ENCODE measurements around the gene SLC25A25.
"Not testable (repeated sequence)": the region's sequence is repeated elsewhere in the genome, so short reads cannot be mapped to it uniquely, and the experiment has no call there.

The SLC25A25 gene

GRCh38 chr9:128045409-128045808, 22.6 kb upstream of the SLC25A25 start:
- not testable (repeated sequence) for H3K4me2 ChIP-seq (ENCODE audit: low read length); H3K79me1 ChIP-seq (ENCODE audit: low read length); H3K56ac ChIP-seq (ENCODE audit: low read length); DNase-seq; H3K23ac ChIP-seq (ENCODE audit: low read length); H3K9ac ChIP-seq (ENCODE audit: low read length); H3K27me3 ChIP-seq (ENCODE audit: insufficient read depth, low read length, poor library complexity); H3K18ac ChIP-seq (ENCODE audit: low read length); H3K4me1 ChIP-seq (ENCODE audit: control insufficient read depth, low read depth, low read length); H2BK5ac ChIP-seq (ENCODE audit: low read length); H4K8ac ChIP-seq (ENCODE audit: low read depth, low read length); H2AK5ac ChIP-seq (ENCODE audit: low read length); H3K36me3 ChIP-seq (ENCODE audit: control insufficient read depth, insufficient read depth, low read length); H3K79me2 ChIP-seq (ENCODE audit: control insufficient read depth, insufficient read depth, low read length); H2BK120ac ChIP-seq (ENCODE audit: low read depth, low read length); H3K4me3 ChIP-seq (ENCODE audit: low read length); H2BK15ac ChIP-seq (replicated peaks; ENCODE audit: low read depth); H3K27ac ChIP-seq (ENCODE audit: low read depth, low read length); H3K4ac ChIP-seq (ENCODE audit: low read depth, low read length); H4K5ac ChIP-seq (ENCODE audit: low read length)
- no CpG with 5 or more reads among the region's 6 CpGs for WGBS (ENCODE audit: extremely low coverage, insufficient coverage, low lambda C conversion rate)

GRCh38 chr9:128045831-128046230, 22.2 kb upstream of the SLC25A25 start:
- Histone ChIP-seq H2AK5ac (ENCODE audit: low read length) (no peak overlapping the region), H3K4ac (ENCODE audit: low read depth, low read length) (no peak overlapping the region), H3K36me3 (ENCODE audit: control insufficient read depth, insufficient read depth, low read length) (no peaks in the 10 kb centered on the region), H4K8ac (ENCODE audit: low read depth, low read length) (no peak overlapping the region), H3K4me3 (ENCODE audit: low read length) (no peak overlapping the region), H4K5ac (ENCODE audit: low read length) (no peak overlapping the region), H3K9ac (ENCODE audit: low read length) (no peak overlapping the region), H3K18ac (ENCODE audit: low read length) (no peak overlapping the region), H2BK5ac (ENCODE audit: low read length) (no peak overlapping the region), H3K27ac (ENCODE audit: low read depth, low read length) (no peak overlapping the region), H2BK15ac (replicated peaks; ENCODE audit: low read depth) (no peak overlapping the region), H3K4me2 (ENCODE audit: low read length) (no peak overlapping the region), H2BK120ac (ENCODE audit: low read depth, low read length) (no peak overlapping the region), H3K27me3 (ENCODE audit: insufficient read depth, low read length, poor library complexity) (no peaks in the 10 kb centered on the region), H3K56ac (ENCODE audit: low read length) (no peak overlapping the region), H3K23ac (ENCODE audit: low read length) (no peak overlapping the region), H3K79me2 (ENCODE audit: control insufficient read depth, insufficient read depth, low read length) (no peaks in the 10 kb centered on the region), H3K4me1 (ENCODE audit: control insufficient read depth, low read depth, low read length) (no peaks in the 10 kb centered on the region), H3K79me1 (ENCODE audit: low read length) (no peaks in the 10 kb centered on the region)
- no CpG with 5 or more reads among the region's 1 CpG for WGBS (ENCODE audit: extremely low coverage, insufficient coverage, low lambda C conversion rate)
- DNase-seq: no peak

GRCh38 chr9:128047231-128047630, 20.8 kb upstream of the SLC25A25 start:
- Histone ChIP-seq H3K36me3 (ENCODE audit: control insufficient read depth, insufficient read depth, low read length) (no peaks in the 10 kb centered on the region), H3K27ac (ENCODE audit: low read depth, low read length) (no peak overlapping the region), H3K27me3 (ENCODE audit: insufficient read depth, low read length, poor library complexity) (no peaks in the 10 kb centered on the region), H3K9ac (ENCODE audit: low read length) (no peak overlapping the region), H3K56ac (ENCODE audit: low read length) (no peak overlapping the region), H2BK120ac (ENCODE audit: low read depth, low read length) (no peak overlapping the region), H3K79me2 (ENCODE audit: control insufficient read depth, insufficient read depth, low read length) (no peaks in the 10 kb centered on the region), H3K4ac (ENCODE audit: low read depth, low read length) (no peak overlapping the region), H3K18ac (ENCODE audit: low read length) (no peak overlapping the region), H3K23ac (ENCODE audit: low read length) (no peak overlapping the region), H2BK5ac (ENCODE audit: low read length) (no peak overlapping the region), H3K4me1 (ENCODE audit: control insufficient read depth, low read depth, low read length) (no peaks in the 10 kb centered on the region), H2BK15ac (replicated peaks; ENCODE audit: low read depth) (no peak overlapping the region), H3K4me2 (ENCODE audit: low read length) (no peak overlapping the region), H3K79me1 (ENCODE audit: low read length) (no peaks in the 10 kb centered on the region), H4K5ac (ENCODE audit: low read length) (no peak overlapping the region), H2AK5ac (ENCODE audit: low read length) (no peak overlapping the region), H3K4me3 (ENCODE audit: low read length) (no peak overlapping the region), H4K8ac (ENCODE audit: low read depth, low read length) (no peak overlapping the region)
- WGBS (ENCODE audit: extremely low coverage, insufficient coverage, low lambda C conversion rate): no CpG with 5 or more reads among the region's 6 CpGs
- no peak for DNase-seq

GRCh38 chr9:128048663-128049062, 19.4 kb upstream of the SLC25A25 start:
- no peak overlapping the region for H4K8ac ChIP-seq (ENCODE audit: low read depth, low read length)
- H3K4ac ChIP-seq (ENCODE audit: low read depth, low read length): no peak overlapping the region
- H2BK120ac ChIP-seq (ENCODE audit: low read depth, low read length): no peak overlapping the region
- no peaks in the 10 kb centered on the region for H3K79me1 ChIP-seq (ENCODE audit: low read length)
- H3K18ac ChIP-seq (ENCODE audit: low read length): no peak overlapping the region
- no peak overlapping the region for H3K4me3 ChIP-seq (ENCODE audit: low read length)
- H4K5ac ChIP-seq (ENCODE audit: low read length): no peak overlapping the region
- no peak for DNase-seq
- no peak overlapping the region for H2BK15ac ChIP-seq (replicated peaks; ENCODE audit: low read depth)
- H3K79me2 ChIP-seq (ENCODE audit: control insufficient read depth, insufficient read depth, low read length): no peaks in the 10 kb centered on the region
- H3K27me3 ChIP-seq (ENCODE audit: insufficient read depth, low read length, poor library complexity): no peaks in the 10 kb centered on the region
- H3K4me2 ChIP-seq (ENCODE audit: low read length): no peak overlapping the region
- H3K27ac ChIP-seq (ENCODE audit: low read depth, low read length): no peak overlapping the region
- no peak overlapping the region for H2BK5ac ChIP-seq (ENCODE audit: low read length)
- H3K23ac ChIP-seq (ENCODE audit: low read length): no peak overlapping the region
- no peaks in the 10 kb centered on the region for H3K36me3 ChIP-seq (ENCODE audit: control insufficient read depth, insufficient read depth, low read length)
- H3K4me1 ChIP-seq (ENCODE audit: control insufficient read depth, low read depth, low read length): no peaks in the 10 kb centered on the region
- H3K9ac ChIP-seq (ENCODE audit: low read length): no peak overlapping the region
- no peak overlapping the region for H3K56ac ChIP-seq (ENCODE audit: low read length)
- H2AK5ac ChIP-seq (ENCODE audit: low read length): no peak overlapping the region

GRCh38 chr9:128049843-128050242, 18.2 kb upstream of the SLC25A25 start:
- no peak overlapping the region for H3K56ac ChIP-seq (ENCODE audit: low read length)
- DNase-seq: peak; percentile 57
- no peaks in the 10 kb centered on the region for H3K4me1 ChIP-seq (ENCODE audit: control insufficient read depth, low read depth, low read length)
- H4K8ac ChIP-seq (ENCODE audit: low read depth, low read length): no peak overlapping the region
- H2BK5ac ChIP-seq (ENCODE audit: low read length): no peak overlapping the region
- no peak overlapping the region for H2BK120ac ChIP-seq (ENCODE audit: low read depth, low read length)
- no peaks in the 10 kb centered on the region for H3K36me3 ChIP-seq (ENCODE audit: control insufficient read depth, insufficient read depth, low read length)
- H2BK15ac ChIP-seq (replicated peaks; ENCODE audit: low read depth): no peak overlapping the region
- no peak overlapping the region for H2AK5ac ChIP-seq (ENCODE audit: low read length)
- H3K4ac ChIP-seq (ENCODE audit: low read depth, low read length): no peak overlapping the region
- no peaks in the 10 kb centered on the region for H3K27me3 ChIP-seq (ENCODE audit: insufficient read depth, low read length, poor library complexity)
- no peak overlapping the region for H3K4me2 ChIP-seq (ENCODE audit: low read length)
- no peak overlapping the region for H3K27ac ChIP-seq (ENCODE audit: low read depth, low read length)
- H4K5ac ChIP-seq (ENCODE audit: low read length): no peak overlapping the region
- WGBS (ENCODE audit: extremely low coverage, insufficient coverage, low lambda C conversion rate): no CpG with 5 or more reads among the region's 3 CpGs
- H3K79me2 ChIP-seq (ENCODE audit: control insufficient read depth, insufficient read depth, low read length): no peaks in the 10 kb centered on the region
- no peaks in the 10 kb centered on the region for H3K79me1 ChIP-seq (ENCODE audit: low read length)
- no peak overlapping the region for H3K4me3 ChIP-seq (ENCODE audit: low read length)
- H3K23ac ChIP-seq (ENCODE audit: low read length): no peak overlapping the region
- H3K9ac ChIP-seq (ENCODE audit: low read length): no peak overlapping the region
- H3K18ac ChIP-seq (ENCODE audit: low read length): no peak overlapping the region

- Histone ChIP-seq H2BK120ac (ENCODE audit: low read depth, low read length) (no peak overlapping the region), H3K27ac (ENCODE audit: low read depth, low read length) (no peak overlapping the region), H3K9ac (ENCODE audit: low read length) (no peak overlapping the region), H3K27me3 (ENCODE audit: insufficient read depth, low read length, poor library complexity) (no peaks in the 10 kb centered on the region), H4K5ac (ENCODE audit: low read length) (no peak overlapping the region), H3K36me3 (ENCODE audit: control insufficient read depth, insufficient read depth, low read length) (no peaks in the 10 kb centered on the region), H3K56ac (ENCODE audit: low read length) (no peak overlapping the region), H3K79me1 (ENCODE audit: low read length) (no peaks in the 10 kb centered on the region), H3K79me2 (ENCODE audit: control insufficient read depth, insufficient read depth, low read length) (no peaks in the 10 kb centered on the region), H3K4me3 (ENCODE audit: low read length) (no peak overlapping the region), H3K4ac (ENCODE audit: low read depth, low read length) (no peak overlapping the region), H3K4me2 (ENCODE audit: low read length) (no peak overlapping the region), H2AK5ac (ENCODE audit: low read length) (no peak overlapping the region), H3K18ac (ENCODE audit: low read length) (no peak overlapping the region), H2BK15ac (replicated peaks; ENCODE audit: low read depth) (no peak overlapping the region), H3K4me1 (ENCODE audit: control insufficient read depth, low read depth, low read length) (peaks cover 12% of the 10 kb centered on the region), H3K23ac (ENCODE audit: low read length) (no peak overlapping the region), H4K8ac (ENCODE audit: low read depth, low read length) (no peak overlapping the region), H2BK5ac (ENCODE audit: low read length) (no peak overlapping the region)
- no peak for DNase-seq
- WGBS (ENCODE audit: extremely low coverage, insufficient coverage, low lambda C conversion rate): no CpG with 5 or more reads among the region's 15 CpGs
Measured at GRCh38 chr9:128051932-128052709, 15.9 kb upstream of the SLC25A25 start.
